ENCODE data around the gene ARL6IP1.
"Not testable (repeated sequence)": the region's sequence is repeated elsewhere in the genome, so short reads cannot be mapped to it uniquely, and the experiment has no call there.

ARL6IP1 gene

DNA sequence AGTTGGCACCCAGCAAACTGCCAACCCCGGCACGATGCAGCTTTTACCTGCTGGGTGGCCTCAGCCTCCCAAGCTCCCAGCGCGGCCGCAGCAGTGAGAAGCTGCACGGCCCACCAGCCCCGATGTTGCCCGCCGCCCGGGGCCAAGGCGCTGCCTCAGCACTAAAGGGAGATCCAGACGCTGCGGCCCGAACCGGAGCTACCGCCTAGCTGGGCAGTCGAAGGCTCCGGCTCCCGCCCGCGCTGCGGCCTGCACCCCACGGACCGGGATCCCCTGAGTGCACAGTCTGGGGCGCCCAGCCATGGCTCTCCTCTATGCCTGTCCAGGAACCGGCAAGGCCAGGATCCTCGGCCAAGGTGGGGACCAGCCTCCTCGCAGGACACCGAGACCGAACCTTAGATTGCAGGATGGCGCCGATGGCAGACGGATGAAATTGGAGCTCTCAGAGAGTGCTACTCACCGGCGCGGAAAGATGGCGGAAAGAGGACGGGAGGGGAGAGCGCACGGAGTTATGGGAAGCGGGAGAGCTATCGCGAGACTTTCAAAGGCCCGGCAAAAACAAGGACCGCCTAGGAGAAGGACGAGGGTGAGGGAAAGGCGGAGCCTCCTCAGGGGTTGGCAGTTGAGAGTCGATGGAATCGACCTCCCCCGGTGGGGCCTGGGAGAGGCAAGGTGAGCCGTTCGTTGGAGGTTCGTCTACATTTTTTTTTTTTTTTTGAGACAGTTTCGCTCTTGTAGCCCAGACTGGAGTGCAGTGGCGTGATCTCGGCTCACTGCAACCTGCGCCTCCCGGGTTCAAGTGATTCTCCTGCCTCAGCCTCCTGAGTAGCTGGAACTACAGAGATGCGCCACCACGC, 11.3 kb downstream of the ARL6IP1 start, which contains the start of gene RPS15A:
Gene RPS15A (minus strand): TSS at position 485 of the 857 bp plus-strand sequence. CDS start 1,221 bp downstream, outside the sequence.
- in situ Hi-C loops (cut with HindIII; ENCODE audit: low pct_unique_long_range_greater_than_20kb, low sequenced_read_pairs) = no loop called here
- peak; percentile 89 to 99 for DNase-seq (ENCODE audit: low read depth in 1 of 2, low spot score in 1 of 2)
- TF ChIP-seq JUND (IDR thresholded peaks at IDR 0.05; ENCODE audit: low read depth) = no peak

DNA sequence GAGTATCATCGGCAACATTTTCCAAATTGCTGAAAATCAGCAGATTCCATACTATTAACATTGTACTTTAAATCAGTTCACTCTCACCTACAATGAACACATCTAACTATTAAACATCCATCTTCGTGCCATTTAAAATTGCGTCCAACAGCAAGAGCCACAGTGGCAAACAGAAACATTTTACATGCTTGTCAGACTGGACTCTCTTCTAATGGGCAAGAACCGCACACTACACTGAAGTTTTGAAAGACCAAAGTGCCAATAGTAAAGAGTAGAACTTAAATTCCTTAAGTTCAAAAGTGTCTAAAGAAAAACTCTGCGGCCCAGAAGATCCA, 11.9 kb downstream of the ARL6IP1 start:
- in situ Hi-C loops (cut with HindIII; ENCODE audit: low pct_unique_long_range_greater_than_20kb, low sequenced_read_pairs) = no loop called here

DNA sequence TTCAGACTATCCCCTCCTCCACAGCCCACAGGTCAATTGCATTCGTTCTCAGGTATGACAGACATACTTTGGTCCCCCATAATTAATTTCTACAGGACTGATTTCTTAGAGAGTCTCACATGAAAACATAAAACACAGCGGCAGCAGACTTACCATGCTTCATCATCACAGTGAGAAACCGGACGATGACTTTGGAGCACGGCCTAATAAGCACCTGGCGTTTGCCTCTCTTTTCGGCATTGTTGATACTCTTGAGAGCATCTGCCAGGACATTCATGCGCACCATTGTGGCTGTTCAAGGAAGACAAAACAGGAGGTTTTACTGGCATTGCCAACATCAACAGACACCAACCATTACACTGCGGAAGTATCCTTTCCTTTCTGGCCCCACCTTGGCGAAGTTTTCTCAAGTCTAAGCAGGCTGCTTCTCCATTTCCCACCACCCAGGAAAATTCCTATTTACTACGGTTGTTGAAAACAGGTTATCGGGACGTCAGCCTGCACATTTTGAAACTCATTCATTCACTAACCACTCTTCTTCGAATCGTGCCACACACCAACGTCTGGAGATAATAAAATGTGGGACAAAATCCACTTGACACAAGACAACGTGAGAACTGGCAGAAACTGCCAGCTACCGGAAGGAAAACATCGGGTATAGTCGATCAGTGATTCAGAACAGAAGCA, 12.4 kb downstream of the ARL6IP1 start:
- DNase-seq (ENCODE audit: low read depth in 1 of 2, low spot score in 1 of 2) = no peak
- TF ChIP-seq JUND (IDR thresholded peaks at IDR 0.05; ENCODE audit: low read depth) = no peak
- in situ Hi-C loops (cut with HindIII; ENCODE audit: low pct_unique_long_range_greater_than_20kb, low sequenced_read_pairs) = no loop called here

More for the DNA sequence above, 11.9 kb downstream of the ARL6IP1 start:
- no peak for TF ChIP-seq JUND (IDR thresholded peaks at IDR 0.05; ENCODE audit: low read depth)
- no peak for DNase-seq (ENCODE audit: low read depth in 1 of 2, low spot score in 1 of 2)

DNA sequence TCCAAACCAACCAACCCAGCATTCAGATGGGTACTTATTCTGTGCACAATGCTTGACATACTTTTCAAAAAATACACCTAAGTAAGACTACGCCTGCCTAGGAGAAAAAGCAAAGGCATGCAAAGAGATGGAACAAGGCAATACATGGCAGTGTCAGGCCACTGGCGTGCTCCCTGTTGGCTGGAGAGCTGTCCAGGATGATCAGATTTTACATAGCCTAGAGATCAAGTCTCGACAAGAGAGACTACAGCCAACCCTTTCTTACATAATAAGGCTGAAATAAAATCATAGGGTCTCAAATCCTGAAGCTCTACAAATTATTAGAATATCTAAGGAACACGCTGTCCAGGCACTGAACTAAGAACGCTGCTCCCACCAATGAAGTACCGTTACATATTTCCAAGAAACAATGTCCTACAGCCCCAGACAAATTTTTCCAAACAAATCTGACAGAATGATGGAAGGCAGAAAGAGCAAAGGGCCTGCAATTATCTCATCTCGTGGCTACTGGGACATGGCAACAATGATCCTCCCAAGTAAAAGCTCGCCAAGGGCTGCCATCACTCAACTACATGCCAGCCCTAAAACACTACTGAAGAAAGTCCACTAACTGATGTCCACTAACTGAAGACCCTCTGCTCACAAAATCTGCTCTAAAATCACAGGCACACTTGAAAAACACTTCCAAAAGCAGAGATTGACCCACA, 16.3 kb downstream of the ARL6IP1 start:
- in situ Hi-C loops (cut with HindIII; ENCODE audit: low pct_unique_long_range_greater_than_20kb, low sequenced_read_pairs) = no loop called here
- TF ChIP-seq JUND (IDR thresholded peaks at IDR 0.05; ENCODE audit: low read depth) = no peak
- DNase-seq (ENCODE audit: low read depth in 1 of 2, low spot score in 1 of 2) = no peak

DNA sequence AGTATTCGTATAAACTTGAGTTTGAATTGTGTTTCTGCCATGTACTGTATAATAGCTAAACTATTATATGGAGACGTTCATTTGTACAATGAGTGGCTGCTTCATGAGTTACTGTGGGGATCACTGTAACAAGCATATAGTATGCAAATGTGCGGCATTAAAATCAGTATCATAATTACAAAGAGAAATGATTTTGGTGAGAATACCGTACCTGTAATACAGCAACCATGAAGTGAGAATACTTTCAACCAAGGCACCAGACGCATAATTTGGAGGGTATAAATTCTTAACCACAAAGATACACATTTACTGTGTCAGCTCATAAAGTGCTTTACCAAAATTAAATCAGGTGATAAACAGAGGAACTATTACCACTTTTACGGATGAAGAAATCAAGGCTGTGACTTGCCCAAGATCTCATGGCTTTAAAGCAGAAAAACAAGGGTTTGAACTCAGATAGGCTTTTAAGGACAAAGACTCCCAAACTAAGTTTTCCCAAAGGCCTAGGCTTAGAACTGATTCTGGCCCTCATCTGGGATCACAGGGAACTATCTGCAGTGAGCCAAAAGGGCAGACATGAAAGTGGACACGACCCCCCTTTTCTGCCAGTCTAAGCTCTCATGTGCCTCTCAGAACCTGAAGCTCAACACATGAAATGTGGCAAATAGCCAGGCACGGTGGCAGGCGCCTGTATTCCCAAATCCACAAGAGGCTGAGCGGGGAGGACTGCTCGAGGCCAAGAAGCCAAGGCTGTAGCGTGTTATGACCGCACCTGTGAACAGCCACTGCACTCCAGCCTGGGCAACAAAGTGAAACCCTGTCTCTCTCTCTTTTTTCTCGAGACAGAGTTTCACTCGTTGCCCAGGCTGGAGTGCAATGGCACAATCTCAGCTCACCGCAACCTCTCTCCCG, 17.7 kb downstream of the ARL6IP1 start:
- in situ Hi-C loops (cut with HindIII; ENCODE audit: low pct_unique_long_range_greater_than_20kb, low sequenced_read_pairs) = no loop called here
- TF ChIP-seq JUND (IDR thresholded peaks at IDR 0.05; ENCODE audit: low read depth) = no peak
- no peak for DNase-seq (ENCODE audit: low read depth in 1 of 2, low spot score in 1 of 2)

DNA sequence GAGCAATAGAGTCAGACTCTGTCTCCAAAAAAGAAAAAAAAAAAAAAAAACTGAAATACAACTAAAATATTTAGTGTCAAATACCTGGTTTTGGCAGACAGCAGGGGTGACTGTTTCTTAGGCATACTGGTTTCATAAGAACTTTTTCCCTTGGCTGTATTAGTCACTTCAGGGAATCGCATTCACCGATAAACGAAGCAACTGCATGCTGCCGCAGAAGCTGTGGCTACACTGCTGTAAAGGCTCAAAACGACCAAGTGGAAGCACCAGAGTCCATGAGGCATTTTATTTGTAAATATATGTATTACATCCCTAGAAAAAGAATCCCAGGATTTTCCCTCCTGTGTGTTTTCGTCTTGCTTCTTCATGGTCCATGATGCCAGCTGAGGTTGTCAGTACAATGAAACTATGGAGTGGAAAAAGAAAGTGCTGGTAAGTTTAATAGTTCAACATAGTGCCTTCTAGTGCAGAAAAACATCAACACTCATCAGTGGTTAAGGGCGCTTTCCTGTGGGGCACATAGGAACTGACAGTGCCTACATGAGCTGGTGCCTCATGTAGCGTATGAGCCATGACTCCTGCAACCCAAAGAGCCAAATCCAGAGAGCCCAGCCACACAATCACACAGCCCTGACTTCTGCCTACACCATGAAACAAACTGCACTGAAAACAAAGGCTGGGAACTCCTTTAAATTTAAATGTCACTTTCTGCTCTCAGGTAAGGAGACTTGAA, 18.5 kb downstream of the ARL6IP1 start:
- in situ Hi-C loops (cut with HindIII; ENCODE audit: low pct_unique_long_range_greater_than_20kb, low sequenced_read_pairs) = no loop called here
- TF ChIP-seq JUND (IDR thresholded peaks at IDR 0.05; ENCODE audit: low read depth) = no peak
- DNase-seq (ENCODE audit: low read depth in 1 of 2, low spot score in 1 of 2) = no peak

DNA sequence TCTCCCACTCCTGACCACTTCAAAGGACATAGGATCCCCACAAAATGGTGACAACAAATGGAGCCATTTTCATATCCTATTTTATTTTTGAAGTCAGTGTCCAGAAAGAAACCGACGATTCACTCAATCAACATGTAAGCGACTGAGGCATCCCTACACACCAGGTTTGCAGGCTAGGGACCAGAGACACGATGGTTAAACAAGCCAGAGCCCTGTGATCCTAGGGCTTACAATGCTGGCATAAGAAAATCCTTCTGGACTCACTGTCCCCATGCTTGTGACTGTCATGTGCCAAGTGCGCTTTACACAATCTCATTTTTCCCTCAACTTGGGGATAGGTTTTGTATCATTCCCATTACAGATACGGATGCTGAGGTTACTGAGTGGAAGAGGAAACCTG, 20.1 kb downstream of the ARL6IP1 start:
- DNase-seq (ENCODE audit: low read depth in 1 of 2, low spot score in 1 of 2); in situ Hi-C loops (cut with HindIII; ENCODE audit: low pct_unique_long_range_greater_than_20kb, low sequenced_read_pairs): not testable (repeated sequence)

DNA sequence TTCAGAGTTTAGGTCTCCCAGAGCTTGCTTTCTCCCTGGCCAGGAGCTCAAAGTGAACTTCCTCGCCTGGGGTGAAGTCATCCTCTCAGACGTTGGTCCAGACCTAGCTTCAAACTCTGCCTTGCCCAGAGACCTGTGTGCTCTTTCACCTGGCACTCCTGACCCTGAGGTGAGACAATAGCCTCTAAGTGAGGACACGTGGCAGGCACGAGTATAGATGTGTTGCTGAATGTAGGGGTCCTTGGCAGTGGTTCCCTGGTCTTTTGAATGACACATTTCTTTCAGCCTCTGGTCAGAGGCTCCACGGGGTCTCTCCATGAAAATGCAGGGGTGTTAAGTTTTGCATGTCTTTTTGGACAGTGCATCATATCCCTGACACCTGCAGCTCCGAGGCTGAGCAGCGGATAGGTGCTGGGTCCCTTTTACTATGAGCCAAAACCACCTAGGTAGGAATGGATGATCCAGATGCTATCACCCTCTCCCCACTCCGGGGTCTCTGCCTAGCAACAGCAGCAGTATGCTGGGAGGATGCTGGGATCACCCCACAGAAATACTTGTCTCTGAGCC, 20.8 kb downstream of the ARL6IP1 start:
- DNase-seq (ENCODE audit: low read depth in 1 of 2, low spot score in 1 of 2); in situ Hi-C loops (cut with HindIII; ENCODE audit: low pct_unique_long_range_greater_than_20kb, low sequenced_read_pairs): not testable (repeated sequence)

DNA sequence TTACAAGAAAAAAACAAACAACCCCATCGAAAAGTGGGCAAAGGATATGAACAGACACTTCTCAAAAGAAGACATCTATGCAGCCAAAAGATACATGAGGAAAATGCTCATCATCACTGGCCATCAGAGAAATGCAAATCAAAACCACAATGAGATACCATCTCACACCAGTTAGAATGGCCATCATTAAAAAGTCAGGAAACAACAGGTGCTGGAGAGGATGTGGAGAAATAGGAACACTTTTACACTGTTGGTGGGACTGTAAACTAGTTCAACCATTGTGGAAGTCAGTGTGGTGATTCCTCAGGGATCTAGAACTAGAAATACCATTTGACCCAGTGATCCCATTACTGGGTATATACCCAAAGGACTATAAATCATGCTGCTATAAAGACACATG, 23.7 kb downstream of the ARL6IP1 start:
- DNase-seq (ENCODE audit: low read depth in 1 of 2, low spot score in 1 of 2); in situ Hi-C loops (cut with HindIII; ENCODE audit: low pct_unique_long_range_greater_than_20kb, low sequenced_read_pairs): not testable (repeated sequence)

DNA sequence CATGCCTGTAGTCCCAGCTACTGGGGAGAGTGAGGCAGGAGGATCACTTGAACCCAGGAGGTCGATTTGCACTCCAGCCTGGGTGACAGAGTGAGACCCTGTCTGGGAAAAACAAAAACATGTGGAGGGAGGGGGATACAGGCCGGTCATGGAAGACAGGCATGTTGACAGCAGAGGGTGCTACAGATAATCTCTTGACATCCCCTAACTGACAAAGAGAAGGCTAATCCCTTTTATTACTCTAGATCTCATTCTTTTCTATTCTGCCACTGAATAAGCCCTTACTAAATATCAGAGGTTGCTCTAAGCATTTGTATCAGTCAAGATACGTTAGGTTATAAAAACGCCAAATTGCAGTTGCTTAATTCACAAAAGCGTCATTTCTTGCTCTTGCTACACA, 25.0 kb downstream of the ARL6IP1 start:
- DNase-seq (ENCODE audit: low read depth in 1 of 2, low spot score in 1 of 2); in situ Hi-C loops (cut with HindIII; ENCODE audit: low pct_unique_long_range_greater_than_20kb, low sequenced_read_pairs): not testable (repeated sequence)

DNA sequence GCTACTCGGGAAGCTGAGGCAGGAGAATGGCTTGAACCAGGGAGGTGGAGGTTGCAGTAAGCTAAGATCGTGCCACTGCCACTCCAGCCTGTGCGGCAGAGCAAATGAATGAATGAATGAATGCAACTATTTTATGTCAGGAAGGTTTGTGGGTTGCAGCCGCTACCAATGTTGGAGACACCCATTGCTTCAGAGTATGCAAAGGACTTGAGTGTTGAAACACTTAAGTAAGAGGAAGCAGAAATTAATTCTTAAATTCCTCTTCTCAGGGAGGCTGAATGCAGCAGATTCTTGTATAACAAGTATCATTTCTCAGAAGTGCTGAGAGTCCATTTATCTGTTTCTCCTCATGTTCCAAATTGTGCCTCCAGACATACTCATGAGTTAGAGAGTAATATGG, 26.7 kb downstream of the ARL6IP1 start:
- in situ Hi-C loops (cut with HindIII; ENCODE audit: low pct_unique_long_range_greater_than_20kb, low sequenced_read_pairs); DNase-seq (ENCODE audit: low read depth in 1 of 2, low spot score in 1 of 2): not testable (repeated sequence)

DNA sequence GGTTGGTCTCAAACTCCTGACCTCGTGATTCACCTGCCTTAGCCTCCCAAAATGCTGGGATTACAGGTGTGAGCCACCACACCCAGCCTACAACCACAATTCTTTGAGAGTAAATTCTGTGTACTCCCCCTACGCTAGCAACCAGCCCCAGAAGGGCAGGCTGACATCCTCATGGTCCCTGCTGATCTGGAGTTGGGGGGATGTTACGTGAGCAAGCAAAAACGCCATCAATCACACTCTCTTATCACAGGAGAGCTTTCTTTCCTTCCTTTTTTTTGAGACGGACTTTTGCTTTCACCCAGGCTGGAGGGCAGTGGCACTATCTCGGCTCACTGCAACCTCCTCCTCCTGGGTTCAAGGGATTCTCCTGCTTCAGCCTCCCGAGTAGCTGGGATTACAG, 29.2 kb downstream of the ARL6IP1 start:
- DNase-seq (ENCODE audit: low read depth in 1 of 2, low spot score in 1 of 2); in situ Hi-C loops (cut with HindIII; ENCODE audit: low pct_unique_long_range_greater_than_20kb, low sequenced_read_pairs): not testable (repeated sequence)

DNA sequence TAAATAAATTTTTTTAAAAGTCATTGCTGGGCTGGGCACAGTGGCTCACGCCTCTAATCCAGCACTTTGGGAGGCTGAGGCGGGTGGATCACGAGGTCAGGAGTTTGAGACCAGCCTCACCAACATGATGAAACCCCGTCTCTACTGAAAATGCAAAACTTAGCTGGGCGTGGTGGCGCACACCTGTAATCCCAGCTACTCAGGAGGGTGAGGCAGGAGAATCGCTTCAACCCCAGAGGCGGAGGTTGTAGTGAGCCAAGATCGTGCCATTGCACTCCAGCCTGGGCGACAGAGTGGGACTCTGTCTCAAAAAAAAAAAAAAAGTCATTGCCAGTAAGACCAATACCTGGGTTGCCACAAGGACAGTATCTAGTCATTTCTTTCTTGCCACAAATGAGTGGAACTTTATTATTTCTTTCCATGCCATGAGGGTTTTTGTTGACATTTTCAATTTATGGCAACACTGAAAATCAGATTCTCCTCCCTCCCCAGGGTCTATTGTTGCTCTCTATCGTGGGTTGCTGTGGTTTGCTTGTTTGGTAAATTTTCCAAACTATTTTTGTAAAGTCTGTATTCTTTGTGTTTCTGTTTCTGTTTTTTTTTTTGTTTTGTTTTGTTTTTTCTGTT, 30.9 kb downstream of the ARL6IP1 start:
- in situ Hi-C loops (cut with HindIII; ENCODE audit: low pct_unique_long_range_greater_than_20kb, low sequenced_read_pairs); DNase-seq (ENCODE audit: low read depth in 1 of 2, low spot score in 1 of 2): not testable (repeated sequence)

DNA sequence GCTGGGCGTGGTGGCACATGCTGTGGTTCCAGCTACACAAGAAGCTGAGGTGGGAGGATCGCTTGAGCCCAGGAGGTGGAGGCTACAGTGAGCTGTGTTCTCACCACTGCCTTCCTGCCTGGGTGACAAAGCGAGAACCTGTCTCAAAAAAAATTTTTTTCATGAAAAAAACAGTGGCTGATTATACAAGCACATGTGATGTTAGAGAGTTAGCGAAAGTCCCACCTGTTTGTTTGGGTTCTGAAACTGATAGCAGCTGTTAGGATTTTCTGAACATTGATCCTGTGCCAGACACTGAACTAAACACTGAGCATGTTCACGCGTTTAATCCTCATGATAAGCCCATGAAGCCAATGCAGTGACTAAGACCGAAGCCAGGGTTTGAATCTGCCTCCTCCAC, 34.1 kb downstream of the ARL6IP1 start:
- in situ Hi-C loops (cut with HindIII; ENCODE audit: low pct_unique_long_range_greater_than_20kb, low sequenced_read_pairs); DNase-seq (ENCODE audit: low read depth in 1 of 2, low spot score in 1 of 2): not testable (repeated sequence)

DNA sequence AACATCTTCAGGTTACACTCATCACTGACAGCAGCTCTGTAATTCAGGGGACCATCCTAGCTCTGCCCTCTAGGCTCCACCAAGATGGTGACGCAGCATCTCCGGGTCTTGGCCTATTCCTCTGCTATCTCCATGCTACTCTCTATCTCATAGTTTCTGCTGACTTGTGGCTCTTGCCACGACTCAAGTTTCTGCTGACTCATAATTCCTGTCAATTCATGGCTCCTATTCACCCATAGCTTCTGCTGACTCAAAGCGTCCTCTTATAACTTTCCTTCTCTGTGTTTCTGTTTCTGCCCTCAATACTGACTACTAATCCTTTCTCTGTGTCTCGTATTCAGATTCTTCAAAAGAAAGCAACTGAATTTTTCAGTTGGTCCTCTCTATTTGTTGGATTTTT, 38.6 kb downstream of the ARL6IP1 start:
- DNase-seq (ENCODE audit: low read depth in 1 of 2, low spot score in 1 of 2); in situ Hi-C loops (cut with HindIII; ENCODE audit: low pct_unique_long_range_greater_than_20kb, low sequenced_read_pairs): not testable (repeated sequence)
